Upper lobe of left lung (tissue), 6 donors: ENCODE results near the gene RBM39. TPM values are rescaled to one million over a fixed set of nuclear protein-coding genes. Genes with fewer than 3 reads are reported as not detected.

Experiments
- ATAC-seq, 2 donors: fragments of 200-7000 bp; cut with Tn5 transposase; one replicate each; pipeline ENCODE4 v1.9.1; 2022; ENCODE audit warnings: mild to moderate bottlenecking in 2 of 2, moderate library complexity in 2 of 2; ENCODE audit not compliant: low FRiP score in 2 of 2
- DNase-seq, 2 donors: peaks; one replicate each; pipeline ENCODE4 v3.0.0-alpha.2; 2019 to 2020
- H3K27ac ChIP-seq, 4 donors: fragments of 200-600 bp; sonication (generic); one replicate each; pipeline ENCODE4 v1.5.1; 2016 to 2019
- H3K27me3 ChIP-seq, 4 donors: fragments of 200-600 bp; sonication (generic); one replicate each; pipeline ENCODE4 v1.5.1; 2017 to 2019
- H3K36me3 ChIP-seq, 4 donors: fragments of 200-600 bp; sonication (generic); one replicate each; pipeline ENCODE4 v1.5.1; 2016 to 2019
- H3K4me1 ChIP-seq, 4 donors: fragments of 200-600 bp; sonication (generic); one replicate each; pipeline ENCODE4 v1.5.1; 2018 to 2019
- H3K4me3 ChIP-seq, 4 donors: fragments of 200-600 bp; sonication (generic); one replicate each; pipeline ENCODE4 v1.5.1; 2017 to 2019; ENCODE audit warnings: mild to moderate bottlenecking in 2 of 4, moderate library complexity in 1 of 4
- H3K9me3 ChIP-seq, 4 donors: fragments of 200-600 bp; sonication (generic); one replicate each; pipeline ENCODE4 v1.5.1; 2018 to 2019
- EP300 ChIP-seq, 4 donors: sonication (generic); formaldehyde crosslinking; IDR thresholded peaks; one replicate each; pipeline ENCODE4 v1.5.1; 2017; ENCODE audit warnings: antibody characterized with exemption in 4 of 4, control low read depth in 2 of 4
- POLR2A ChIP-seq, 4 donors: fragments of 450-650 bp; IDR thresholded peaks; one replicate each; pipeline ENCODE4 v1.5.1; 2016 to 2017; ENCODE audit warnings: antibody characterized with exemption in 4 of 4, mild to moderate bottlenecking in 2 of 4
- POLR2AphosphoS5 ChIP-seq, 2 donors: sonication (generic); formaldehyde crosslinking; IDR thresholded peaks; one replicate each; pipeline ENCODE4 v1.5.1; 2017; ENCODE audit warnings: antibody characterized with exemption in 2 of 2
- WGBS, 2 donors: methylation state at CpG; one replicate each; pipeline ENCODE4 v1.1.5; 2017 to 2018; 5-methylcytosine and 5-hydroxymethylcytosine counted together
- total RNA-seq, 6 donors: library from RNA; depleted of rRNA in 4 of 6; stranded (reverse); fragments of >200 nt in 4 of 6; gene quantifications; one replicate each; pipeline versions ENCODE4 v1.1.0 to v1.2.1, GENCODE V29; 2016 to 2021
- TF ChIP-seq, protein P1 (sequence below), 6 experiments: fragments of 450-650 bp in 4 of 6; fragments of 200-600 bp in 2 of 6; sonication (generic) in 2 of 6; IDR thresholded peaks; one replicate each; pipeline ENCODE4 v1.5.1; 2016 to 2019; ENCODE audit warnings: antibody characterized with exemption in 6 of 6
- donor health status: DM: no; HTN: no; CAD: no; lungs with moderate emphysema.
- donor health status: DM: no; HTN: yes; CAD: no; lungs with severe emphysema.

Gene RBM39
- total RNA-seq, 6 donors from 2014 or later = 220 to 925 (median 266) TPM

DNA sequence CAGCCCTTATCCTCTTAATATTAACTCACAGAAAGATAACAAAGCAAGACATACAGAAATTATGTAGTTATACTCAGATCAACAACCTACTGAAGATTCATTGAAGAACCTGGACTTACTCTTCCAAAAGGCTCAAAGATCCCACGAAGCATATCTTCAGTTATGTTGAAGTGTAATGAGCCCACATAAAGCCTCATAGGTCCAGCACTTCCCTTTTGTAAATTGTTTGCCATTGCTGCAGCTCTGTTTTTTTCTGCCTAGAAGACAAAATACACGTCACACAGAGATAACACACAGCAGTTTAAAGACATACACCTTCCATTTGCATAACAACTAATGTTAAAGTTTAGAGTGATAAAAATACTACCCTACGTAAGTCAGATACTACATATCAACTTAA, 20.4 kb downstream of the RBM39 start:
- DNase-seq (no peak), ATAC-seq (no peak)
- Histone ChIP-seq H3K27me3 (no peaks in the 10 kb centered on the region), H3K4me1 (peaks cover 0 to 41% (median 1%) of the 10 kb centered on the region in 4 donors), H3K9me3 (no peaks in the 10 kb centered on the region), H3K36me3 (peaks cover 74 to 100% (median 95%) of the 10 kb centered on the region in 4 donors), H3K4me3 (no peak overlapping the region), H3K27ac (no peak overlapping the region)
- TF ChIP-seq POLR2A (IDR thresholded peaks at IDR 0.05) (no peak), POLR2AphosphoS5 (IDR thresholded peaks at IDR 0.05) (no peak), EP300 (IDR thresholded peaks at IDR 0.05) (no peak)
- TF ChIP-seq, protein P1, sequence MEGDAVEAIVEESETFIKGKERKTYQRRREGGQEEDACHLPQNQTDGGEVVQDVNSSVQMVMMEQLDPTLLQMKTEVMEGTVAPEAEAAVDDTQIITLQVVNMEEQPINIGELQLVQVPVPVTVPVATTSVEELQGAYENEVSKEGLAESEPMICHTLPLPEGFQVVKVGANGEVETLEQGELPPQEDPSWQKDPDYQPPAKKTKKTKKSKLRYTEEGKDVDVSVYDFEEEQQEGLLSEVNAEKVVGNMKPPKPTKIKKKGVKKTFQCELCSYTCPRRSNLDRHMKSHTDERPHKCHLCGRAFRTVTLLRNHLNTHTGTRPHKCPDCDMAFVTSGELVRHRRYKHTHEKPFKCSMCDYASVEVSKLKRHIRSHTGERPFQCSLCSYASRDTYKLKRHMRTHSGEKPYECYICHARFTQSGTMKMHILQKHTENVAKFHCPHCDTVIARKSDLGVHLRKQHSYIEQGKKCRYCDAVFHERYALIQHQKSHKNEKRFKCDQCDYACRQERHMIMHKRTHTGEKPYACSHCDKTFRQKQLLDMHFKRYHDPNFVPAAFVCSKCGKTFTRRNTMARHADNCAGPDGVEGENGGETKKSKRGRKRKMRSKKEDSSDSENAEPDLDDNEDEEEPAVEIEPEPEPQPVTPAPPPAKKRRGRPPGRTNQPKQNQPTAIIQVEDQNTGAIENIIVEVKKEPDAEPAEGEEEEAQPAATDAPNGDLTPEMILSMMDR (IDR thresholded peaks at IDR 0.05) = no peak
- WGBS, 2 donors = 80 to 86% methylated on average over 3 of the region's 3 CpGs

DNA sequence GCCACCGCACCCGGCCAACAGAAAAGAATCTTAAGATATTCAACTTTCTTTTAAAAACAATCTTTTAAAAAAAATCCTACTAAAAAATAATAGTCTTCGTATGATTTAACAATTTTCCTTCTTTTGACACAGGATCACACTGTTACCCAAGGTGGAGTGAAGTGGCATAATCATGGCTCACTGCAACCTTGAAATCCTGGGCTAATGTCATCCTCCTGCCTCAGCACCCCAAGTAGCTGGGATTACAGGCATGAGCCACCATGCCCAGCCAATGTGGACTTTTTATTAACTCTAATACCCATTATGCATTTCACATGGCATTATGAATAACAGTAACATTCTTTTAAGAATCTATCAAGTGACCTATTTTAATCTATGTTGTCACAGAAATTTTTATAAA, 20.8 kb downstream of the RBM39 start:
- Histone ChIP-seq H3K4me1 (peaks cover 0 to 41% (median 1%) of the 10 kb centered on the region in 4 donors), H3K27me3 (no peaks in the 10 kb centered on the region), H3K36me3 (peaks cover 73 to 100% (median 95%) of the 10 kb centered on the region in 4 donors), H3K27ac (no peak overlapping the region), H3K9me3 (no peaks in the 10 kb centered on the region), H3K4me3 (no peak overlapping the region)
- ATAC-seq (no peak), DNase-seq (no peak)
- WGBS, 2 donors = 92 to 94% methylated on average over 3 of the region's 3 CpGs
- TF ChIP-seq EP300 (IDR thresholded peaks at IDR 0.05) = no peak
- no peak for TF ChIP-seq POLR2AphosphoS5 (IDR thresholded peaks at IDR 0.05)
- no peak for TF ChIP-seq POLR2A (IDR thresholded peaks at IDR 0.05)
- TF ChIP-seq, protein P1 (IDR thresholded peaks at IDR 0.05) = no peak

DNA sequence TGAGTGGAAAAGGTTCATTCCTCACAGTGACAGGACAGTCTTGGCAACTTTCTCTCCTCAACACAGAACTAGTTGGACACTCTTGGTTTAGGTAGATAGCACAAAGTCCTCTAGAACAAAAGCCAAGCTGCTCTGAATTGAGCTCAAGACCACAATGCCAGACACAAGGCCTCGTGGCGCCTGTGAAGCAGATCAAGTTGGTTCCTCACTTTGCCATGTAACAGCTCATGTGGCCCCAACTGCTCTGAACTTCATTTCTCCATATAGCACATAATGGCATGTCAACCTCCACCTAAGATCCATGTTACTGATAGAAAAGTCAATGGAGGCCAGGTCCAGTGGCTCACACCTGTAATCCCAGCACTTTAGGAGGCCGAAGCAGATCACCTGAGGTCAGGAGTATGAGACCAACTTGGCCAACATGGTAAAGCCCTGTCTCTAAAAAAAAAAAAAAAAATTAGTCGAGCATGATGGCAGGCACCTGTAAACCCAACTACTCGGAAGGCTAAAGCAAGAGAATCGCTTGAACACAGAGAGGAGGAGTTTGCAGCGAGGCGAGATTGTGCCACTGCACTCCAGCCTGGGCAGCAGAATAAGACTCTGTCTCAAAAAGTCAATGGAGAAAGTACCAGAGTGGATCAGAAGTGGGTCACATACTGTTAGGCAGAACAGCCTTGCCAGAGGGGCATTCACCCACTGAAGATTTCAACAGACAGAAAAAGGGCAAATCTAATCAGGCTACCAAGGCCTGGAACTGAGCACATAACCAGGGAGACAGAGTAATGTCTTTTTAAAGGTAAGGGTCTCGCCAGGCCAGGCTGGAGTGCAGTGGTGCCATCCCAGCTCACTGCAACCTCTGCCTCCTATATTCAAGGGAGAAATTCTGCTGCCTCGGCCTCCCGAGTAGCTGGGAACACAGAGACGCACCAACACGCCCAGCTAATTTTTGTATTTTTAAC, 21.6 kb downstream of the RBM39 start:
- DNase-seq = no peak
- Histone ChIP-seq H3K9me3 (no peaks in the 10 kb centered on the region), H3K36me3 (peaks cover 74 to 100% (median 95%) of the 10 kb centered on the region in 4 donors), H3K4me1 (peaks cover 0 to 41% (median 1%) of the 10 kb centered on the region in 4 donors), H3K27ac (no peak overlapping the region), H3K27me3 (no peaks in the 10 kb centered on the region), H3K4me3 (no peak overlapping the region)
- ATAC-seq = no peak
- TF ChIP-seq EP300 (IDR thresholded peaks at IDR 0.05) = no peak
- TF ChIP-seq, protein P1 (IDR thresholded peaks at IDR 0.05) = no peak
- TF ChIP-seq POLR2A (IDR thresholded peaks at IDR 0.05) = no peak
- no peak for TF ChIP-seq POLR2AphosphoS5 (IDR thresholded peaks at IDR 0.05)
- WGBS, 2 donors = 93 to 96% methylated on average over 10 to 13 of the region's 13 CpGs

DNA sequence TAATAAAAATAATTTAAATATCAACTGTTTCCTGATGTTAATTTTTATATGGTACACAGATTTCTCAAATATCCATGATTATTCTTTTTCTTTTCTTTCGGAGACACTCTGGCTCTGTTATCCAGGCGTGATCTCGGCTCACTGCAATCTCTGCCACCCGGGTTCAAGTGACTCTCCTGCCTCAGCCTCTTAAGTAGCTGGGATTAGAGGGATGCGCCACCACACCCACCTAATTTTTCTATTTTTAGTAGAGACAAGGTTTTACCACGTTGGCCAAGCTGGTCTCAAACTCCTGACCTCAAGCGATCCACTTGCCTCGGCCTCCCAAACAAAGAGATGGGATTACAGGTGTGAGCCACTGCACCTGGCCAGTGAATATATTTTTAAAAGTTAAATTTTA, 22.3 kb downstream of the RBM39 start:
- peaks cover 0 to 41% (median 1%) of the 10 kb centered on the region in 4 donors for H3K4me1 ChIP-seq
- H3K27ac ChIP-seq = no peak overlapping the region
- TF ChIP-seq POLR2A (IDR thresholded peaks at IDR 0.05) (no peak), POLR2AphosphoS5 (IDR thresholded peaks at IDR 0.05) (no peak), EP300 (IDR thresholded peaks at IDR 0.05) (no peak)
- TF ChIP-seq, protein P1 (IDR thresholded peaks at IDR 0.05) = no peak
- ATAC-seq (no peak), DNase-seq (no peak)
- no peak overlapping the region for H3K4me3 ChIP-seq
- no peaks in the 10 kb centered on the region for H3K27me3 ChIP-seq
- H3K9me3 ChIP-seq = no peaks in the 10 kb centered on the region
- peaks cover 72 to 100% (median 95%) of the 10 kb centered on the region in 4 donors for H3K36me3 ChIP-seq
- WGBS, 2 donors = 72 to 82% methylated on average over 8 of the region's 8 CpGs
